ENCODE measurements around the gene STAMBP. TPM values are rescaled to one million over a fixed set of nuclear protein-coding genes. Genes with fewer than 3 reads are reported as not detected.

Gene STAMBP
- total RNA-seq = 64.4 and 81.2 TPM in 2 replicates

GRCh38 chr2:73828818-73829570 is at the start of gene STAMBP:
Gene STAMBP, plus strand, starts transcription at chr2:73828961. Its CDS starts 1,896 bp downstream, at chr2:73830857.

GRCh38 chr2:73779467-73780236 is 49.1 kb upstream of the STAMBP start, which contains the start of gene DUSP11:
Gene DUSP11, minus strand, starts transcription at chr2:73780103. Its CDS starts 129 bp downstream, at chr2:73779974.

GRCh38 chr2:73783883-73784282 is 44.9 kb upstream of the STAMBP start, which contains the start of gene C2orf78:
Gene C2orf78, plus strand, starts transcription at chr2:73784183. Its CDS starts 127 bp downstream, at chr2:73784310.

GRCh38 chr2:73892631-73893329 is 64.0 kb downstream of the STAMBP start, which contains the start of gene ACTG2:
Gene ACTG2, plus strand, starts transcription at chr2:73893008. Its CDS starts 8,304 bp downstream, at chr2:73901312.

Other genes with a start within 250 kb of the STAMBP start
- not detected in 2 replicates for gene NAT8, start 186.5 kb upstream of the STAMBP start, total RNA-seq
- gene TPRKB, start 91.6 kb upstream of the STAMBP start, total RNA-seq = 28.1 and 55.5 TPM in 2 replicates
- gene DUSP11, start 48.9 kb upstream of the STAMBP start, total RNA-seq = 42.6 and 50.2 TPM in 2 replicates
- not detected in 2 replicates for gene C2orf78, start 44.8 kb upstream of the STAMBP start, total RNA-seq
- 0.15 TPM in 1 of 2 replicates, not detected in the other for gene ACTG2, start 64.0 kb downstream of the STAMBP start, total RNA-seq
- gene DGUOK, start 97.9 kb downstream of the STAMBP start, total RNA-seq = 85.1 and 105 TPM in 2 replicates
- gene TET3, start 155.9 kb downstream of the STAMBP start, total RNA-seq = 2.7 and 3.5 TPM in 2 replicates

Data from hair follicular keratinocyte (primary cell).